ENCODE measurements around the gene ASZ1.

Gene ASZ1

DNA sequence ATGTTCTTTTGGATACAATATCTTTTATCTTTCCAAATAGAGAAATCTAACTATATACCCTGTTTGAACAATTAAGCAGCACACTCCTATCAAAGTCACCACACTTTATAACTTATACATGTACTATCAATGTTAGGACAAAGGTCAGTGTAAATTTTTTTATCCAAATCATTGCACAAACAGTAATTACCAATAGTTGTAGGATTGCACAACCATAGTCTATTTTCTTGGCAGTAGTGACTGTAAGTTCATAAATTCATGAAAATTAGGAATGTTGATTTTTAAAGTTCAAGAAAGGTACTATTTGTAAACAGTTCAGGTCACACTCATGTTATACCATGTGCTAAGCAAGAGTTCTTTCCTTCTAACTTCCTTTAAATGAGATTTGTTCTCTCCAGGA lies 113.7 kb downstream of the ASZ1 start:
- in situ Hi-C loops (cut with MboI; ENCODE audit: low sequenced_read_pairs) = no loop called here
- Histone ChIP-seq H3K36me3 (replicated peaks) (no peaks in the 10 kb centered on the region), H3K9me3 (no peaks in the 10 kb centered on the region), H3K27me3 (ENCODE audit: low read depth) (peaks cover 6% of the 10 kb centered on the region), H3K4me3 (no peak overlapping the region), H3K4me1 (peaks cover 3% of the 10 kb centered on the region; the same call in 1 of the 2 replicates)
- DNase-seq (ENCODE audit: low spot score in 2 of 2) = no peak
